ENCODE results near the gene GSTA2. TPM values are rescaled to one million over a fixed set of nuclear protein-coding genes. Genes with fewer than 3 reads are reported as not detected.
"Not testable (repeated sequence)": the region's sequence is repeated elsewhere in the genome, so short reads cannot be mapped to it uniquely, and the experiment has no call there.

The GSTA2 gene
- total RNA-seq, 1 donor from 2014 or later, result not detected

DNA sequence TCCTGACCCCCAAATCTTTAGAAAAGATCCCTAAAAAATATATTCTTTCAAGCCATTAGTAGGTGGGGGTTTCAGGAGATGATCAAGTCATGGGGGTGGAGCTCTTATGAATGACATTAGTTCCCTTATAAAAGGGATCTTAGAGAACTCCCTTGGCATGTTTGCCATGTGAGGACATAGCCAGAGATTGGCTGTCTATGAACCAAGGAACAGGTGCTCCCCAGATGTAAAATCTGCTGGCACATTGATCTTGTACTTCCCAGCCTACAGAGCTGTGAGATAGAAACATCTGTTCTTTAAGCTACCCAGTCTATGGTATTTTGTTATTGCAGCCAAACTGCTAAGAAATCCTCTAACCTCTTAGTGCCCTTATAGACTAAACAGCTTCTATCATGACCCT is 4.4 kb upstream of the GSTA2 start:
- not testable (repeated sequence) for H3K4me1 Mint-ChIP-seq; H3K9me3 Mint-ChIP-seq; H3K27me3 Mint-ChIP-seq (ENCODE audit: insufficient read depth, low read depth); H3K9ac ChIP-seq; H3K9me3 ChIP-seq (ENCODE audit: low read depth); H3F3A ChIP-seq (ENCODE audit: low read depth); H3K79me2 ChIP-seq (ENCODE audit: low read depth); H3K4me1 ChIP-seq; H3K36me3 Mint-ChIP-seq; H3K4me3 ChIP-seq; H3K27ac Mint-ChIP-seq; DNase-seq (ENCODE audit: low spot score); H3K4me2 ChIP-seq; H3K27me3 ChIP-seq; H3K36me3 ChIP-seq; H3K27ac ChIP-seq; H2AFZ ChIP-seq (replicated peaks); H4K20me1 ChIP-seq (ENCODE audit: low read depth); H3K4me3 Mint-ChIP-seq

DNA sequence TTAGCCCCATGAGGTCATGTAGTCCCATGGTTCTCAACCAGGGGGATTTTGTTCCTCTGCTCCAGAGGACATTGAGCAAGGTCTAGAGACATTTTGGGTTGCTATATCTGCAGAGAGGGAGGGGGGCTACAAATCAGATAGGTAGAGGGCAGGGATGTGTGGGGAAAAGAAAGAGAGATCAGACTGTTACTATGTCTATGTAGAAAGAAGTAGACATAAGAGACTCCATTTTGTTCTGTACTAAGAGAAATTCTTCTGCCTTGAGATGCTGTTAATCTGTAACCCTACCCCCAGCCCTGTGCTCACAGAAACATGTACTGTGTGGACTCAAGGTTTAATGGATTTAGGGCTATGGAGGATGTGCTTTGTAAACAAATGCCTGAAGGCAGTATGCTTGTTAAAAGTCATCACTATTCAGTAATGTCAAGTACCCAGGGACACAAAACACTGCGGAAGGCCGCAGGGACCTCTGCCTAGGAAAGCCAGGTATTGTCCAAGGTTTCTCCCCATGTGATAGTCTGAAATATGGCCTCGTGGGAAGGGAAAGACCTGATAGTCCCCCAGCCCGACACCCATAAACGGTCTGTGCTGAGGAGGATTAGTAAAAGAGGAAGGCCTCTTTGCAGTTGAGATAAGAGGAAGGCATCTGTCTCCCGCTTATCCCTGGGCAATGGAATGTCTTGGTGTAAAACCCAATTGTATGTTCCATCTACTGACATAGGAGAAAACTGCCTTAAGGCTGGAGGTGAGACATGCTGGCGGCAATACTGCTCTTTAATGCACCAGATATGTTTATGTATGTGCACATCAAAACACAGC is 1.4 kb downstream of the GSTA2 start:
- not testable (repeated sequence) for H3K4me2 ChIP-seq; H3K36me3 ChIP-seq; H3K4me3 ChIP-seq; H3K9me3 Mint-ChIP-seq; H2AFZ ChIP-seq (replicated peaks); DNase-seq (ENCODE audit: low spot score); H3K27me3 Mint-ChIP-seq (ENCODE audit: insufficient read depth, low read depth); H3K36me3 Mint-ChIP-seq; H3K4me3 Mint-ChIP-seq; H3K9ac ChIP-seq; H3K9me3 ChIP-seq (ENCODE audit: low read depth); H3F3A ChIP-seq (ENCODE audit: low read depth); H3K27me3 ChIP-seq; H4K20me1 ChIP-seq (ENCODE audit: low read depth); H3K27ac ChIP-seq; H3K4me1 Mint-ChIP-seq; H3K4me1 ChIP-seq; H3K79me2 ChIP-seq (ENCODE audit: low read depth); H3K27ac Mint-ChIP-seq

DNA sequence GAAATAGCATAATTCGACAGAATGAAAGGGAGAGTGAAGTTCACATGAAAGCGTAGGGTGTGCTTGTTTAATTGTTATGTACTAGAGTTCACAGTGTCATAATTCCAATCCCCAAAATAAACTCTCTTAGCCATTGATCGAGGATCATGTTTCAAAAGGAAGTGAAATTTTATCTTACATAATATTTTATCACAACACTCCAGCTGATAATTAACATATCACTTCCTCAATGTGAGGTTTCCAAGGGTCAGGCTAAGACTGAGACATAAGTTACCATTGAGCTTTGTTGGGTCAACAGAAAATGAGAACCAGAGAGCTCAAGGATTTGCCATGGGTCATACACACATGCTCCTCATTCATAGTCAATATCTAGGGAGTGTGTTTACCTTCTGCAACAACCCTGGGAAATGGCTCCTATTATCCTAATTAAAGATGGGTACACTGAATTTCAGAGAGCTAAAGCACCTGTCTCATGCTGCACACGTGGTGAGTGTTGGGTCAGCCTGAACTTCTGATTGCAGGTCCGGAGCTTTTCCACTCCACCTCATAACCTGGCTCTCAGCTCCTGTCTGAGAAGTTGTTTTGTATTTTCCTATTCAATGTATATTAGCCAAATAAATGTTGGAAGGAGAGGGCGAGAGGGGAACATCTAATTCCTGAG is 3.0 kb downstream of the GSTA2 start:
- Histone ChIP-seq H3K9me3 (ENCODE audit: low read depth) (no peaks in the 10 kb centered on the region), H4K20me1 (ENCODE audit: low read depth) (no peaks in the 10 kb centered on the region), H3K4me1 (no peaks in the 10 kb centered on the region), H3K4me3 (no peak overlapping the region), H3K27ac (no peak overlapping the region), H3K27me3 (no peaks in the 10 kb centered on the region), H3K79me2 (ENCODE audit: low read depth) (no peaks in the 10 kb centered on the region), H3K4me2 (no peak overlapping the region), H3F3A (ENCODE audit: low read depth) (no peaks in the 10 kb centered on the region), H3K9ac (no peak overlapping the region), H3K36me3 (no peaks in the 10 kb centered on the region), H2AFZ (replicated peaks) (no peak overlapping the region)
- H3K4me3 Mint-ChIP-seq, result no peak overlapping the region
- no peak for DNase-seq (ENCODE audit: low spot score)
- H3K9me3 Mint-ChIP-seq, result peaks cover 5% of the 10 kb centered on the region
- H3K36me3 Mint-ChIP-seq, result no peaks in the 10 kb centered on the region
- H3K4me1 Mint-ChIP-seq, result peaks cover 3% of the 10 kb centered on the region
- TF ChIP-seq EZH2phosphoT487 (IDR thresholded peaks at IDR 0.05) (no peak), EZH2 (IDR thresholded peaks at IDR 0.05) (no peak)
- TF ChIP-seq, protein P1, sequence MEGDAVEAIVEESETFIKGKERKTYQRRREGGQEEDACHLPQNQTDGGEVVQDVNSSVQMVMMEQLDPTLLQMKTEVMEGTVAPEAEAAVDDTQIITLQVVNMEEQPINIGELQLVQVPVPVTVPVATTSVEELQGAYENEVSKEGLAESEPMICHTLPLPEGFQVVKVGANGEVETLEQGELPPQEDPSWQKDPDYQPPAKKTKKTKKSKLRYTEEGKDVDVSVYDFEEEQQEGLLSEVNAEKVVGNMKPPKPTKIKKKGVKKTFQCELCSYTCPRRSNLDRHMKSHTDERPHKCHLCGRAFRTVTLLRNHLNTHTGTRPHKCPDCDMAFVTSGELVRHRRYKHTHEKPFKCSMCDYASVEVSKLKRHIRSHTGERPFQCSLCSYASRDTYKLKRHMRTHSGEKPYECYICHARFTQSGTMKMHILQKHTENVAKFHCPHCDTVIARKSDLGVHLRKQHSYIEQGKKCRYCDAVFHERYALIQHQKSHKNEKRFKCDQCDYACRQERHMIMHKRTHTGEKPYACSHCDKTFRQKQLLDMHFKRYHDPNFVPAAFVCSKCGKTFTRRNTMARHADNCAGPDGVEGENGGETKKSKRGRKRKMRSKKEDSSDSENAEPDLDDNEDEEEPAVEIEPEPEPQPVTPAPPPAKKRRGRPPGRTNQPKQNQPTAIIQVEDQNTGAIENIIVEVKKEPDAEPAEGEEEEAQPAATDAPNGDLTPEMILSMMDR (IDR thresholded peaks at IDR 0.05), result no peak
- H3K27me3 Mint-ChIP-seq (ENCODE audit: insufficient read depth, low read depth), result no peaks in the 10 kb centered on the region
- H3K27ac Mint-ChIP-seq, result no peak overlapping the region

DNA sequence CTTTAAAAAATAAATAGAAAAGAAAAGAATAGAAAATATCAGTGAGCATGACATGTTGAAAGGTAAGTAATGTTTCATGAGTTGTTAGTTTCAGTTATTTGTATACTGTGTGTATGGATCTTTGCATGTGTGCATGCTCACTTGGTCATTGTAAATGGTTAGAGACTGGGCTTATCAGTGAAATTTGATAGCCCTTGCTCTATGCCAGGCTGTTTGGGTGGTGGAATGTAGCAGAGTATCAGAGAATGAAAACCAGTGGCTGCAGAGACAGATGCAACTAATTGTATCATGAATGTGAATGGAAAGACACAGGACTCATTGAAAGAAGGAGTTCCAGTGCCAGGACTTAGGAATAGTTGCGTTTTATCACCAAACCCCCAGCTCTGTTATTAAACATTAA is 4.2 kb downstream of the GSTA2 start:
- no peaks in the 10 kb centered on the region for H3K27me3 ChIP-seq
- H2AFZ ChIP-seq (replicated peaks), result no peak overlapping the region
- H3K27me3 Mint-ChIP-seq (ENCODE audit: insufficient read depth, low read depth), result peaks cover 2% of the 10 kb centered on the region
- H3K4me3 ChIP-seq, result no peak overlapping the region
- H3K27ac Mint-ChIP-seq, result no peak overlapping the region
- H3F3A ChIP-seq (ENCODE audit: low read depth), result no peaks in the 10 kb centered on the region
- H3K4me2 ChIP-seq, result no peak overlapping the region
- peaks cover 3% of the 10 kb centered on the region for H3K4me1 Mint-ChIP-seq
- no peaks in the 10 kb centered on the region for H3K4me1 ChIP-seq
- H3K79me2 ChIP-seq (ENCODE audit: low read depth), result no peaks in the 10 kb centered on the region
- TF ChIP-seq EZH2 (IDR thresholded peaks at IDR 0.05), result no peak
- TF ChIP-seq EZH2phosphoT487 (IDR thresholded peaks at IDR 0.05), result no peak
- TF ChIP-seq, protein P1 (IDR thresholded peaks at IDR 0.05), result no peak
- no peaks in the 10 kb centered on the region for H3K9me3 ChIP-seq (ENCODE audit: low read depth)
- peaks cover 5% of the 10 kb centered on the region for H3K9me3 Mint-ChIP-seq
- H3K4me3 Mint-ChIP-seq, result no peak overlapping the region
- H3K36me3 Mint-ChIP-seq, result no peaks in the 10 kb centered on the region
- H3K27ac ChIP-seq, result no peak overlapping the region
- H4K20me1 ChIP-seq (ENCODE audit: low read depth), result no peaks in the 10 kb centered on the region
- DNase-seq (ENCODE audit: low spot score), result no peak
- no peaks in the 10 kb centered on the region for H3K36me3 ChIP-seq
- no peak overlapping the region for H3K9ac ChIP-seq

DNA sequence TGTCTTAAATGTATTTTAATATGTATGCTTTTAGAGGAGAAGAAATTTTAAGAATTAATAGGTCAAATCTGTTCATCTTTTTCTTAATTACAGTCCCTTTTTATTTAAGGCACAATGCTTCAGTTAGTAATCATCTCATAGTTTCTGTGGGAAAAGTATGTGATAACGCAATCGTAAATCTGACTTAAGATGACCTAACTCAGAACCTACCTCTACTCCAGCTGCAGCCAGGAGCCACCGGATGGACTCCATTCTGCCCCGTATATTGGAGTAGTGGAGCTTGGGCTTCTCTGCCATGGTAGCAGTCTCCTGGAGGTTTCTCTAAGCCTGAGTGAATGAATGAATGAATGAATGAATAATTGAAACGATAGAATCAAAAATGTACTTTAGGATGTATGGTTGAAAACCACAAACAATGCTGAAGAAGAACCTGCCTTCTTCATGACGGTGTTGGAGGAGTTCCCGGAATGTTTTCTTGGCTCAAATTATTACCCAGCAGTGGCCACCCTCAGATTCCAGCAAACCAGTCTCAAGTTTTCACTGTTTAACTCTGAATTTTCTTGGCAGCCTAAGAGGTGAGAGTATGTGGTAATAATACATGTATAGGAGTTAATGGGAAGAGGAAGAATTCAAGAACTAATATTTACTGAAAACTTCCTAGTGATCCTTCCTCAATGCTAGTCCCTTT is 5.5 kb downstream of the GSTA2 start:
- not testable (repeated sequence) for H3F3A ChIP-seq (ENCODE audit: low read depth); H3K9ac ChIP-seq; H3K9me3 ChIP-seq (ENCODE audit: low read depth); H3K36me3 Mint-ChIP-seq; DNase-seq (ENCODE audit: low spot score); H3K4me1 ChIP-seq; H3K4me3 ChIP-seq; H3K27ac ChIP-seq; H2AFZ ChIP-seq (replicated peaks); H3K27ac Mint-ChIP-seq; H3K4me2 ChIP-seq; H3K9me3 Mint-ChIP-seq; H3K79me2 ChIP-seq (ENCODE audit: low read depth); H3K4me1 Mint-ChIP-seq; H3K27me3 Mint-ChIP-seq (ENCODE audit: insufficient read depth, low read depth); H3K27me3 ChIP-seq; H4K20me1 ChIP-seq (ENCODE audit: low read depth); H3K4me3 Mint-ChIP-seq; H3K36me3 ChIP-seq

Measured in neural progenitor cell (in vitro differentiated cells).